OCI-LY1 (cell line): ENCODE measurements around the gene ALPK1.

ENCODE experiments used
- H2AFZ ChIP-seq: fragments of 200-600 bp; sonication (generic), shearing (Covaris generic); 2 replicates; pipeline ENCODE4 v1.6.0; 2014; ENCODE audit warnings: antibody characterized with exemption, mild to moderate bottlenecking, low read length
- H3F3A ChIP-seq: fragments of 200-600 bp; sonication (generic), shearing (Covaris generic); 2 replicates; pipeline ENCODE4 v1.6.0; 2014; ENCODE audit warnings: mild to moderate bottlenecking, antibody characterized with exemption, low read length, moderate library complexity; ENCODE audit not compliant: insufficient read depth
- H3K27ac ChIP-seq: fragments of 200-600 bp; sonication (generic); 2 replicates; pipeline ENCODE4 v1.5.1; 2014; ENCODE audit warnings: low read length, mixed run types, mild to moderate bottlenecking, low read depth; ENCODE audit not compliant: poor library complexity, severe bottlenecking
- H3K27me3 ChIP-seq: fragments of 200-600 bp; sonication (generic); 2 replicates; pipeline ENCODE4 v1.6.0; 2014; ENCODE audit warnings: antibody characterized with exemption, mild to moderate bottlenecking, low read length, moderate library complexity; ENCODE audit not compliant: insufficient read depth
- H3K36me3 ChIP-seq: fragments of 200-600 bp; sonication (generic); 2 replicates; pipeline ENCODE4 v1.6.1; 2014; ENCODE audit warnings: mild to moderate bottlenecking, antibody characterized with exemption, low read length, moderate library complexity, mixed read lengths; ENCODE audit not compliant: insufficient read depth
- H3K4me1 ChIP-seq: fragments of 200-600 bp; sonication (generic); 2 replicates; pipeline ENCODE4 v1.5.1; 2014; ENCODE audit warnings: mild to moderate bottlenecking, low read length, moderate library complexity; ENCODE audit not compliant: insufficient read depth, severe bottlenecking
- H3K4me2 ChIP-seq: fragments of 200-600 bp; sonication (generic), shearing (Covaris generic); 2 replicates; pipeline ENCODE4 v1.6.1; 2014; ENCODE audit warnings: low read length
- H3K4me3 ChIP-seq: fragments of 200-600 bp; sonication (generic); 2 replicates; pipeline ENCODE4 v1.5.1; 2014; ENCODE audit warnings: low read length, low read depth, mild to moderate bottlenecking, mixed read lengths; ENCODE audit not compliant: poor library complexity, severe bottlenecking
- H3K79me2 ChIP-seq: fragments of 200-600 bp; shearing (Covaris generic); 2 replicates; pipeline ENCODE4 v1.6.1; 2016; ENCODE audit warnings: mixed run types, low read length, mixed read lengths; ENCODE audit not compliant: insufficient read depth
- H3K9ac ChIP-seq: fragments of 200-600 bp; sonication (generic), shearing (Covaris generic); 2 replicates; pipeline ENCODE4 v1.6.1; 2014; ENCODE audit warnings: mild to moderate bottlenecking, low read length, mixed read lengths
- H3K9me2 ChIP-seq: fragments of 200-600 bp; sonication (generic), shearing (Covaris generic); 2 replicates; pipeline ENCODE4 v1.6.1; 2014; ENCODE audit warnings: low read depth, mild to moderate bottlenecking, low read length, mixed read lengths
- H3K9me3 ChIP-seq: fragments of 200-600 bp; shearing (Covaris generic); 2 replicates; pipeline ENCODE4 v1.6.1; 2014; ENCODE audit warnings: low read length, mixed read lengths
- H4K20me1 ChIP-seq: fragments of 200-600 bp; sonication (generic), shearing (Covaris generic); 2 replicates; pipeline ENCODE4 v1.6.0; 2016; ENCODE audit warnings: mild to moderate bottlenecking, low read length; ENCODE audit not compliant: insufficient read depth
- CTCF ChIP-seq: fragments of 200-600 bp; sonication (generic), shearing (Covaris generic); IDR thresholded peaks from 2 replicates; pipeline ENCODE4 v1.5.1; 2017; ENCODE audit warnings: mild to moderate bottlenecking, antibody characterized with exemption, low read length, moderate library complexity, mixed read lengths
- EZH2 ChIP-seq: fragments of 200-600 bp; sonication (generic), shearing (Covaris generic); IDR thresholded peaks from 2 replicates; pipeline ENCODE4 v1.8.0; 2017; ENCODE audit warnings: borderline replicate concordance, mixed run types, mild to moderate bottlenecking, antibody characterized with exemption, low read length, moderate library complexity, mixed read lengths

ALPK1 gene

GRCh38 chr4:112277705-112278448 lies 19.3 kb upstream of the ALPK1 start:
- Histone ChIP-seq H4K20me1 (no peaks in the 10 kb centered on the region), H3F3A (no peaks in the 10 kb centered on the region), H3K79me2 (peaks cover 80% of the 10 kb centered on the region), H3K9me2 (no peaks in the 10 kb centered on the region), H3K4me2 (no peak overlapping the region), H3K4me1 (peaks cover 41% of the 10 kb centered on the region), H2AFZ (no peak overlapping the region), H3K4me3 (no peak overlapping the region), H3K27ac (peak overlapping the region; percentile 76), H3K27me3 (no peaks in the 10 kb centered on the region), H3K36me3 (peaks cover 64% of the 10 kb centered on the region), H3K9ac (no peak overlapping the region), H3K9me3 (peaks cover 3% of the 10 kb centered on the region; the same call in 1 of the 2 replicates)
- no peak for TF ChIP-seq CTCF
- TF ChIP-seq EZH2 = no peak

- Histone ChIP-seq H3K9ac (peak overlapping the region; percentile 52), H3K4me2 (peak overlapping the region; percentile 76)
- TF ChIP-seq EZH2 (no peak), CTCF (no peak)
Observed at GRCh38 chr4:112279025-112279881, 17.9 kb upstream of the ALPK1 start.

GRCh38 chr4:112279882-112280315 lies 17.3 kb upstream of the ALPK1 start:
- peak overlapping the region; percentile 76 for H3K27ac ChIP-seq
- peak overlapping the region; percentile 76 for H3K4me2 ChIP-seq

More at GRCh38 chr4:112279025-112279881, 17.9 kb upstream of the ALPK1 start:
- H3K79me2 ChIP-seq = peaks cover 94% of the 10 kb centered on the region
- peak overlapping the region; percentile 56 for H3K4me3 ChIP-seq
- peaks cover 75% of the 10 kb centered on the region for H3K36me3 ChIP-seq
- H3K9me2 ChIP-seq = no peaks in the 10 kb centered on the region
- H3F3A ChIP-seq = no peaks in the 10 kb centered on the region
- H3K27me3 ChIP-seq = no peaks in the 10 kb centered on the region
- H3K4me1 ChIP-seq = peaks cover 55% of the 10 kb centered on the region
- no peaks in the 10 kb centered on the region for H4K20me1 ChIP-seq
- peak overlapping the region; percentile 76 for H3K27ac ChIP-seq
- no peak overlapping the region for H2AFZ ChIP-seq
- H3K9me3 ChIP-seq = peaks cover 3% of the 10 kb centered on the region; the same call in 1 of the 2 replicates

More at GRCh38 chr4:112279882-112280315, 17.3 kb upstream of the ALPK1 start:
- TF ChIP-seq EZH2 (no peak), CTCF (no peak)
- Histone ChIP-seq H3K27me3 (no peaks in the 10 kb centered on the region), H3F3A (no peaks in the 10 kb centered on the region), H3K9ac (peak overlapping the region; percentile 52), H3K9me3 (peaks cover 3% of the 10 kb centered on the region; the same call in 1 of the 2 replicates), H4K20me1 (no peaks in the 10 kb centered on the region), H3K9me2 (no peaks in the 10 kb centered on the region), H3K79me2 (peaks cover 96% of the 10 kb centered on the region), H2AFZ (no peak overlapping the region), H3K4me3 (peak overlapping the region; percentile 56), H3K36me3 (peaks cover 77% of the 10 kb centered on the region), H3K4me1 (peaks cover 55% of the 10 kb centered on the region)
